Natural killer cell (primary cell): Measurements from ENCODE around the gene THRAP3. TPM values are rescaled to one million over a fixed set of nuclear protein-coding genes. Genes with fewer than 3 reads are reported as not detected.

Experiments
- ATAC-seq, 3 donors: fragments of 150-1000 bp in 2 of 3; fragments of 200-7000 bp in 1 of 3; cut with Tn5 transposase; 1 replicate in 1 of 3; 2 replicates in 2 of 3; pipeline ENCODE4 v1.10.0; 2021; ENCODE audit warnings: mild to moderate bottlenecking in 2 of 3, moderate library complexity in 2 of 3
- DNase-seq, 2 donors: peaks; one replicate each; pipeline versions ENCODE4 v3.0.0 to v3.0.0-alpha.2; 2013 to 2021; ENCODE audit warnings: mixed read lengths in 1 of 2
- H3K27ac ChIP-seq: one replicate; pipeline ENCODE4 v1.5.1; 2013; ENCODE audit warnings: mild to moderate bottlenecking, low read length
- H3K27me3 ChIP-seq: one replicate; pipeline ENCODE4 v1.6.1; 2013; ENCODE audit warnings: low read length; ENCODE audit not compliant: control insufficient read depth, insufficient read depth
- H3K36me3 ChIP-seq: one replicate; pipeline ENCODE4 v1.6.1; 2013; ENCODE audit warnings: low read length; ENCODE audit not compliant: control insufficient read depth, insufficient read depth
- H3K4me1 ChIP-seq: one replicate; pipeline ENCODE4 v1.6.1; 2013; ENCODE audit warnings: low read length; ENCODE audit not compliant: control insufficient read depth, insufficient read depth
- H3K4me3 ChIP-seq: one replicate; pipeline ENCODE4 v1.5.1; 2013; ENCODE audit warnings: low read length
- H3K9me3 ChIP-seq: one replicate; pipeline ENCODE4 v1.6.1; 2013; ENCODE audit warnings: low read length; ENCODE audit not compliant: control insufficient read depth, insufficient read depth
- H3K27ac Mint-ChIP-seq, 2 donors: one replicate each; pipeline ENCODE4 v1.8.0; 2022; ENCODE audit warnings: mild to moderate bottlenecking in 2 of 2, mixed read lengths in 2 of 2, moderate library complexity in 1 of 2
- H3K27me3 Mint-ChIP-seq, 2 donors: one replicate each; pipeline ENCODE4 v1.8.0; 2022; ENCODE audit warnings: low read depth in 2 of 2, mixed read lengths in 2 of 2
- H3K36me3 Mint-ChIP-seq: one replicate; pipeline ENCODE4 v1.8.0; 2022; ENCODE audit warnings: mixed read lengths
- H3K4me1 Mint-ChIP-seq, 2 donors: one replicate each; pipeline ENCODE4 v1.8.0; 2022; ENCODE audit warnings: mixed read lengths in 2 of 2
- H3K4me3 Mint-ChIP-seq: one replicate; pipeline ENCODE4 v1.8.0; 2022; ENCODE audit warnings: mild to moderate bottlenecking, moderate library complexity, mixed read lengths
- H3K9me3 Mint-ChIP-seq, 2 donors: one replicate each; pipeline ENCODE4 v1.8.0; 2022; ENCODE audit warnings: mixed read lengths in 2 of 2
- CTCF ChIP-seq: fragments of 200-600 bp; IDR thresholded peaks from one replicate; pipeline ENCODE4 v1.8.0; 2022; ENCODE audit warnings: antibody characterized with exemption
- WGBS: methylation state at CpG from one replicate; pipeline ENCODE4 v1.1.7; 2013; ENCODE audit warnings: missing lambda C conversion rate; ENCODE audit not compliant: insufficient coverage; 5-methylcytosine and 5-hydroxymethylcytosine counted together
- intact Hi-C: fragments of 100-400 bp; cut with micrococcal nuclease; formaldehyde crosslinking; loops from one replicate; pipeline ENCODE4 v1.14.2; 2022
- total RNA-seq, 4 donors: library from RNA; stranded (reverse); fragments of 120-200 nt in 1 of 4; gene quantifications; one replicate each; pipeline versions ENCODE4 v1.2.3 to v1.2.4, GENCODE V29; 2013 to 2022

Gene THRAP3
- total RNA-seq, 3 donors from 2014 or later (not counting 1 experiment from before 2014, with no cell fraction given) = 88.6 to 110 (median 97.4) TPM

- 18% methylated on average over 12 of the region's 13 CpGs for WGBS
- Mint-ChIP-seq H3K9me3 (no peaks in the 10 kb centered on the region), H3K27ac (peak overlapping the region; percentile 54 to 84), H3K4me1 (peaks cover 0 to 28% of the 10 kb centered on the region in 2 donors), H3K36me3 (no peaks in the 10 kb centered on the region), H3K27me3 (no peaks in the 10 kb centered on the region), H3K4me3 (no peak overlapping the region)
- H3K4me1 ChIP-seq = peaks cover 36% of the 10 kb centered on the region
- ATAC-seq (peak; percentile 80 to 95 (median 93)), DNase-seq (peak; percentile 40 to 81)
- peak overlapping the region; percentile 38 for H3K27ac ChIP-seq
- intact Hi-C loops = no loop called here
- no peak overlapping the region for H3K4me3 ChIP-seq
- no peaks in the 10 kb centered on the region for H3K27me3 ChIP-seq
- peaks cover 63% of the 10 kb centered on the region for H3K36me3 ChIP-seq
- TF ChIP-seq CTCF = no peak
- no peaks in the 10 kb centered on the region for H3K9me3 ChIP-seq
Measured at GRCh38 chr1:36350659-36351226, 126.5 kb downstream of the THRAP3 start.

GRCh38 chr1:36351227-36351977 is 127.2 kb downstream of the THRAP3 start:
- Mint-ChIP-seq H3K9me3 (no peaks in the 10 kb centered on the region), H3K27me3 (no peaks in the 10 kb centered on the region), H3K4me3 (no peak overlapping the region), H3K27ac (peak overlapping the region in 1 of 2 donors; percentile 84), H3K4me1 (peaks cover 0 to 28% of the 10 kb centered on the region in 2 donors), H3K36me3 (no peaks in the 10 kb centered on the region)
- TF ChIP-seq CTCF = no peak
- Histone ChIP-seq H3K9me3 (no peaks in the 10 kb centered on the region), H3K27ac (peak overlapping the region; percentile 21), H3K4me3 (no peak overlapping the region), H3K36me3 (peaks cover 60% of the 10 kb centered on the region), H3K4me1 (peaks cover 36% of the 10 kb centered on the region), H3K27me3 (no peaks in the 10 kb centered on the region)
- DNase-seq (no peak), ATAC-seq (no peak)
- WGBS = 81% methylated on average over 14 of the region's 14 CpGs
- intact Hi-C loops = no loop called here

GRCh38 chr1:36352125-36352909 is 128.1 kb downstream of the THRAP3 start:
- Mint-ChIP-seq H3K36me3 (no peaks in the 10 kb centered on the region), H3K27me3 (no peaks in the 10 kb centered on the region), H3K4me3 (no peak overlapping the region), H3K9me3 (no peaks in the 10 kb centered on the region), H3K4me1 (peaks cover 0 to 28% of the 10 kb centered on the region in 2 donors), H3K27ac (peak overlapping the region in 1 of 2 donors; percentile 84)
- no peak for DNase-seq
- peaks cover 58% of the 10 kb centered on the region for H3K36me3 ChIP-seq
- intact Hi-C loops = no loop called here
- no peaks in the 10 kb centered on the region for H3K9me3 ChIP-seq
- H3K27me3 ChIP-seq = no peaks in the 10 kb centered on the region
- no peak for ATAC-seq
- no peak overlapping the region for H3K27ac ChIP-seq
- H3K4me1 ChIP-seq = peaks cover 36% of the 10 kb centered on the region
- WGBS = 95% methylated on average over 13 of the region's 13 CpGs
- no peak for TF ChIP-seq CTCF
- no peak overlapping the region for H3K4me3 ChIP-seq
